Esophagus (tissue), 2 donors: ENCODE results near the gene GANAB. TPM values are rescaled to one million over a fixed set of nuclear protein-coding genes. Genes with fewer than 3 reads are reported as not detected.
A peak's percentile ranks its signal among the peaks of the same experiment; 100 is the strongest.
"Not testable (repeated sequence)": the region's sequence is repeated elsewhere in the genome, so short reads cannot be mapped to it uniquely, and the experiment has no call there.

ENCODE experiments used
- H3K27ac ChIP-seq, 2 donors: one replicate each; pipeline ENCODE4 v1.5.1; 2013; ENCODE audit warnings: low read depth in 2 of 2, mild to moderate bottlenecking in 2 of 2, inconsistent platforms in 1 of 2, low read length in 1 of 2, moderate library complexity in 1 of 2
- H3K27me3 ChIP-seq, 2 donors: one replicate each; pipeline ENCODE4 v1.6.1; 2013; ENCODE audit warnings: low read length in 2 of 2, control low read depth in 1 of 2, mild to moderate bottlenecking in 1 of 2; ENCODE audit not compliant: insufficient read depth in 2 of 2, control insufficient read depth in 1 of 2
- H3K36me3 ChIP-seq, 2 donors: one replicate each; pipeline ENCODE4 v1.6.1; 2013; ENCODE audit warnings: low read length in 1 of 2; ENCODE audit not compliant: control insufficient read depth in 2 of 2, insufficient read depth in 2 of 2
- H3K4me1 ChIP-seq, 2 donors: one replicate each; pipeline ENCODE4 v1.6.1; 2013; ENCODE audit warnings: low read length in 1 of 2; ENCODE audit not compliant: control insufficient read depth in 2 of 2, insufficient read depth in 2 of 2
- H3K4me3 ChIP-seq, 2 donors: one replicate each; pipeline ENCODE4 v1.5.1; 2013; ENCODE audit warnings: low read length in 2 of 2, mild to moderate bottlenecking in 2 of 2, low read depth in 1 of 2, moderate library complexity in 1 of 2
- H3K9me3 ChIP-seq, 2 donors: one replicate each; pipeline ENCODE4 v1.6.1; 2013; ENCODE audit warnings: mild to moderate bottlenecking in 2 of 2, low read depth in 1 of 2, low read length in 1 of 2, moderate library complexity in 1 of 2; ENCODE audit not compliant: control insufficient read depth in 2 of 2, insufficient read depth in 1 of 2
- WGBS, 2 donors: extraction: QIAGEN DNeasy Blood & Tissue Kit; methylation state at CpG; one replicate each; pipeline ENCODE4 v1.1.7; 2013; 5-methylcytosine and 5-hydroxymethylcytosine counted together
- polyA plus RNA-seq, 2 donors: library from polyadenylated mRNA; stranded (reverse); fragments of 200-250 nt; gene quantifications; one replicate each; pipeline ENCODE4 v1.2.3, GENCODE V29; 2013
- donor health status: healthy with polysubstance abuse.
- donor health status: Bipolar disorder and iron deficiency.

GANAB gene
- polyA plus RNA-seq: 10 to 100 TPM; 59.8 to 71.6 TPM

- Histone ChIP-seq H3K4me1 (peaks cover 0 to 11% of the 10 kb centered on the region in 2 donors), H3K4me3 (peak within 1 kb of the TSS; percentile 82 to 85), H3K36me3 (peaks cover 10 to 25% of the 10 kb centered on the region in 2 donors), H3K27ac (peak within 1 kb of the TSS; percentile 90 to 94), H3K9me3 (no peaks in the 10 kb centered on the region), H3K27me3 (no peaks in the 10 kb centered on the region)
- WGBS, 2 donors: 0% methylated on average over 67 to 73 of the region's 73 CpGs
Observed at GRCh38 chr11:62645946-62646824, at the start of gene GANAB. TSS of gene GANAB (minus strand) at chr11:62646613. CDS start at chr11:62646599, 14 bp downstream.

- Histone ChIP-seq H3K4me1 (no peaks in the 10 kb centered on the region), H3K36me3 (peaks cover 5 to 26% of the 10 kb centered on the region in 2 donors), H3K27ac (peak overlapping the region in 1 of 2 donors; percentile 54), H3K4me3 (no peak overlapping the region), H3K9me3 (no peaks in the 10 kb centered on the region), H3K27me3 (no peaks in the 10 kb centered on the region)
- 52 to 58% methylated on average over 14 of the region's 14 CpGs for WGBS, 2 donors
Observed at GRCh38 chr11:62694455-62695167, 48.2 kb upstream of the GANAB start.

- not testable (repeated sequence) for H3K4me1 ChIP-seq, H3K27ac ChIP-seq, H3K4me3 ChIP-seq, H3K9me3 ChIP-seq, H3K27me3 ChIP-seq
- 62 to 79% methylated on average over 4 of the region's 4 CpGs for WGBS, 2 donors
- peaks cover 5 to 26% of the 10 kb centered on the region in 2 donors for H3K36me3 ChIP-seq
Observed at GRCh38 chr11:62693624-62694023, 47.2 kb upstream of the GANAB start.

- 27 to 29% methylated on average over 11 of the region's 11 CpGs for WGBS, 2 donors
- Histone ChIP-seq H3K27ac (peak within 1 kb of the TSS; percentile 40 to 76), H3K4me3 (no peak within 1 kb of the TSS)
Observed at GRCh38 chr11:62689421-62690183, 43.2 kb upstream of the GANAB start, which contains the start of gene LRRN4CL. TSS of gene LRRN4CL (minus strand) at chr11:62689530. CDS start at chr11:62688508, 1,022 bp downstream.

DNA sequence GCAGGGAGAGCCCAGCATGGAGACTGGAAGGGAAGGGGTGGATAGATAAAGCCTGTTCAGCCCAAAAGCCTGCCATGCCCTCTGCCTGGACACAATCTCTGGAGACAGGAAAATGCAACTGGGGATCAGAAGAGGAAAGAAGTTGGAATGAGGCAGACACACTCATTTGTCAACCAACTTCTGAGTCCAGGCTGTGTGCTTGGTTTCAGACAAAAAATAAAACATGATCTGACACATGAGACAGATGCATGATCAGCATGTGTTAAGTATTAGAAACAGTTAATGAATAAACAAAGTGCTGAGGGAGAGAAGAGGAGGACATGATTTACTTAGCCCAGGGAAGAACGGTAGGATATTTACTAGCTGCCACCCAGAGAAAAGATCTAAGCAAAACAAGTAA lies 42.1 kb upstream of the GANAB start:
- no peaks in the 10 kb centered on the region for H3K9me3 ChIP-seq
- no peaks in the 10 kb centered on the region for H3K4me1 ChIP-seq
- peak overlapping the region in 1 of 2 donors; percentile 13 for H3K27ac ChIP-seq
- WGBS, 2 donors: 41 to 50% methylated on average over 1 of the region's 1 CpG
- H3K36me3 ChIP-seq: peaks cover 5 to 26% of the 10 kb centered on the region in 2 donors
- no peak overlapping the region for H3K4me3 ChIP-seq
- no peaks in the 10 kb centered on the region for H3K27me3 ChIP-seq

More at GRCh38 chr11:62689421-62690183, 43.2 kb upstream of the GANAB start, which contains the start of gene LRRN4CL:
- H3K27me3 ChIP-seq: no peaks in the 10 kb centered on the region
- no peaks in the 10 kb centered on the region for H3K4me1 ChIP-seq
- peaks cover 5 to 26% of the 10 kb centered on the region in 2 donors for H3K36me3 ChIP-seq
- no peaks in the 10 kb centered on the region for H3K9me3 ChIP-seq

GRCh38 chr11:62687508-62688396 lies 41.3 kb upstream of the GANAB start:
- H3K27me3 ChIP-seq: no peaks in the 10 kb centered on the region
- no peaks in the 10 kb centered on the region for H3K4me1 ChIP-seq
- H3K9me3 ChIP-seq: no peaks in the 10 kb centered on the region
- peaks cover 5 to 24% of the 10 kb centered on the region in 2 donors for H3K36me3 ChIP-seq
- WGBS, 2 donors: 41 to 51% methylated on average over 74 of the region's 74 CpGs
- H3K27ac ChIP-seq: peak overlapping the region in 1 of 2 donors; percentile 13
- peak overlapping the region in 1 of 2 donors; percentile 15 for H3K4me3 ChIP-seq

DNA sequence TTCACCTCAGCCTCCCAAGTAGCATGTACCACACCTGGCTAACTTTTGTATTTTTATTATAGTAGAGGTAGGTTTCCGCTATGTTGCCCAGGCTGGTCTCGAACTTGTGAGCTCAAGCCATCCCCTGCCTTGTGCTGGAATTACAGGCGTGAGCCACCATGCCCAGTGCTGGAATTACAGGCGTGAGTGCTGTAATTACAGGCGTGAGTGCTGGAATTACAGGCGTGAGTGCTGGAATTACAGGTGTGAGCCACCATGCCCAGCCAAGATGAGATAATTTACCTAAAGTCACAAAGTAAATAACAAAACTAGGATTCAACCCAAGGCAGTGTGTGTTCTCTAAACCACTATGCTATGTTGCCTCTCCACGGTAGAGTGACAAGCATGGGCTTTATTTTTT lies 36.1 kb upstream of the GANAB start:
- peaks cover 0 to 4% of the 10 kb centered on the region in 2 donors for H3K36me3 ChIP-seq
- H3K27me3 ChIP-seq: no peaks in the 10 kb centered on the region
- H3K9me3 ChIP-seq: no peaks in the 10 kb centered on the region
- H3K4me3 ChIP-seq: no peak overlapping the region
- 80% methylated on average over 7 of the region's 7 CpGs for WGBS, 2 donors
- peaks cover 0 to 2% of the 10 kb centered on the region in 2 donors for H3K4me1 ChIP-seq
- H3K27ac ChIP-seq: no peak overlapping the region

GRCh38 chr11:62680825-62681240 lies 34.4 kb upstream of the GANAB start:
- peaks cover 3 to 14% of the 10 kb centered on the region in 2 donors for H3K36me3 ChIP-seq
- no peaks in the 10 kb centered on the region for H3K27me3 ChIP-seq
- peaks cover 0 to 2% of the 10 kb centered on the region in 2 donors for H3K4me1 ChIP-seq
- 35 to 49% methylated on average over 4 of the region's 4 CpGs for WGBS, 2 donors
- no peaks in the 10 kb centered on the region for H3K9me3 ChIP-seq
- peak overlapping the region; percentile 22 to 64 for H3K27ac ChIP-seq
- no peak overlapping the region for H3K4me3 ChIP-seq
